HEK293 (cell line): ENCODE results near the gene SETD3.

Experiments
- SP2 ChIP-seq: fragments of 450-650 bp; formaldehyde crosslinking; IDR thresholded peaks from 2 replicates; pipeline ENCODE4 v1.5.1; 2016; ENCODE audit warnings: missing biosample characterization, missing genetic modification characterization
- TRIM28 ChIP-seq: IDR thresholded peaks from 2 replicates; pipeline ENCODE4 v1.6.1; 2011; ENCODE audit warnings: low read length, control low read depth, borderline replicate concordance
- YY2 ChIP-seq: fragments of 450-650 bp; formaldehyde crosslinking; IDR thresholded peaks from 2 replicates; pipeline ENCODE4 v1.5.1; 2016; ENCODE audit warnings: missing biosample characterization, missing genetic modification characterization
- TF ChIP-seq, protein P1 (sequence below): fragments of 450-650 bp; formaldehyde crosslinking; IDR thresholded peaks from 2 replicates; pipeline ENCODE4 v1.5.1; 2016; ENCODE audit warnings: missing biosample characterization, missing genetic modification characterization

DNA sequence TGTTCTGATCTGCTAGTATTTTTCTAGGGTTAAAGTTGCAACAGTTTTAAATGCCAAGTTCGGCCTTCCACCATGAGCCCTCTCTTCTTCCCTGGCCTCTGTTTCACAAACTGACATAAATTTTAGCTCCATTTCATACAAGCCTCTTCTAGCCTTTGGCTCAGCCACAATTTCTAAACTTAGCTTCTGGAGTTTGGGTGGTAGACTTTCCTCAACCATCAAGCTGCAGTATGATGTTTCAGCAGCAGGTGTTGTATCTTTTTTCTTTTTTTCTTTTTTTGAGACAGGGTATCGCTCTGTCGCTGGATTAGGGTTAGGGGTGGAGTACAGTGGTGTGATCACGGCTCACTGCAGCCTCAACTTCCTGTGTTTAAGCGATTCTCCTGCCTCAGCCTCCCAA is 29.4 kb downstream of the SETD3 start:
- no peak for TF ChIP-seq YY2
- TF ChIP-seq, protein P1, sequence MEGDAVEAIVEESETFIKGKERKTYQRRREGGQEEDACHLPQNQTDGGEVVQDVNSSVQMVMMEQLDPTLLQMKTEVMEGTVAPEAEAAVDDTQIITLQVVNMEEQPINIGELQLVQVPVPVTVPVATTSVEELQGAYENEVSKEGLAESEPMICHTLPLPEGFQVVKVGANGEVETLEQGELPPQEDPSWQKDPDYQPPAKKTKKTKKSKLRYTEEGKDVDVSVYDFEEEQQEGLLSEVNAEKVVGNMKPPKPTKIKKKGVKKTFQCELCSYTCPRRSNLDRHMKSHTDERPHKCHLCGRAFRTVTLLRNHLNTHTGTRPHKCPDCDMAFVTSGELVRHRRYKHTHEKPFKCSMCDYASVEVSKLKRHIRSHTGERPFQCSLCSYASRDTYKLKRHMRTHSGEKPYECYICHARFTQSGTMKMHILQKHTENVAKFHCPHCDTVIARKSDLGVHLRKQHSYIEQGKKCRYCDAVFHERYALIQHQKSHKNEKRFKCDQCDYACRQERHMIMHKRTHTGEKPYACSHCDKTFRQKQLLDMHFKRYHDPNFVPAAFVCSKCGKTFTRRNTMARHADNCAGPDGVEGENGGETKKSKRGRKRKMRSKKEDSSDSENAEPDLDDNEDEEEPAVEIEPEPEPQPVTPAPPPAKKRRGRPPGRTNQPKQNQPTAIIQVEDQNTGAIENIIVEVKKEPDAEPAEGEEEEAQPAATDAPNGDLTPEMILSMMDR = no peak
- TF ChIP-seq SP2 = no peak
- TF ChIP-seq TRIM28 = no peak
